Testis (tissue), 3 donors: ENCODE measurements around the gene RPS18. TPM values are rescaled to one million over a fixed set of nuclear protein-coding genes. Genes with fewer than 3 reads are reported as not detected.

Experiments
- DNase-seq: peaks from one replicate; pipeline ENCODE4 v3.0.0-alpha.2; 2019
- H3K27ac ChIP-seq, 2 donors: fragments of 200-600 bp; sonication (generic); one replicate each; pipeline ENCODE4 v1.5.1; 2019
- H3K27me3 ChIP-seq: fragments of 200-600 bp; sonication (generic); one replicate; pipeline ENCODE4 v1.5.1; 2019
- H3K36me3 ChIP-seq: fragments of 200-600 bp; sonication (generic); one replicate; pipeline ENCODE4 v1.5.1; 2017; ENCODE audit warnings: low read depth; ENCODE audit errors: missing control alignments
- H3K4me1 ChIP-seq: fragments of 200-600 bp; sonication (generic); one replicate; pipeline ENCODE4 v1.5.1; 2019
- H3K4me3 ChIP-seq, 2 donors: fragments of 200-600 bp; sonication (generic); one replicate each; pipeline ENCODE4 v1.5.1; 2017 to 2019
- H3K9me3 ChIP-seq: fragments of 200-600 bp; sonication (generic); one replicate; pipeline ENCODE4 v1.5.1; 2017
- CTCF ChIP-seq, 3 experiments: fragments of 450-650 bp in 2 of 3; fragments of 200-600 bp in 1 of 3; sonication (generic) in 1 of 3; IDR thresholded peaks; one replicate each; pipeline ENCODE4 v1.5.1; 2016 to 2019; ENCODE audit warnings: antibody characterized with exemption in 3 of 3, mild to moderate bottlenecking in 2 of 3, moderate library complexity in 1 of 3
- POLR2A ChIP-seq: fragments of 450-650 bp; IDR thresholded peaks from one replicate; pipeline ENCODE4 v1.6.1; 2017; ENCODE audit warnings: antibody characterized with exemption, mild to moderate bottlenecking, moderate library complexity
- WGBS, 2 donors: methylation state at CpG; one replicate each; pipeline ENCODE4 v1.1.5; 2018; 5-methylcytosine and 5-hydroxymethylcytosine counted together
- intact Hi-C: fragments of 100-400 bp; cut with DNase I; formaldehyde crosslinking; loops from one replicate; pipeline ENCODE4 v1.15.1; 2023; ENCODE audit warnings: low total_unique reads
- polyA plus RNA-seq: library from polyadenylated mRNA; stranded (reverse); fragments of 350-450 nt; fragmentation: Illumina TruSeq; extraction: RNeasy Lipid Tissue Mini Kit (QIAGEN cat#74804); gene quantifications from one replicate; pipeline ENCODE4 v1.2.3, GENCODE V29; 2014; ENCODE audit warnings: low read depth, low replicate concordance; ENCODE audit not compliant: insufficient read depth
- total RNA-seq, 2 donors: library from RNA; depleted of rRNA; stranded (reverse); fragments of >200 nt; gene quantifications; one replicate each; pipeline ENCODE4 v1.2.3, GENCODE V29; 2016

RPS18 gene
- total and polyA plus RNA-seq, 3 donors from 2014 or later, result 685 to 2,185 (median 1,953) TPM

GRCh38 chr6:33277663-33278391, 6.0 kb downstream of the RPS18 start:
- Histone ChIP-seq H3K36me3 (no peaks in the 10 kb centered on the region), H3K9me3 (no peaks in the 10 kb centered on the region), H3K4me1 (peaks cover 25% of the 10 kb centered on the region), H3K4me3 (peak overlapping the region; percentile 60 to 81), H3K27me3 (no peaks in the 10 kb centered on the region), H3K27ac (peak overlapping the region; percentile 79 to 87)
- DNase-seq, result no peak
- TF ChIP-seq POLR2A (no peak), CTCF (IDR thresholded peaks at IDR 0.05) (no peak)
- 56 to 62% methylated on average over 10 to 38 of the region's 39 CpGs for whole genome bisulfite sequencing, 2 donors
- intact Hi-C loops, result no loop called here

- peaks cover 20% of the 10 kb centered on the region for H3K4me1 ChIP-seq
- peak overlapping the region in 1 of 2 donors; percentile 81 for H3K4me3 ChIP-seq
- no peak for DNase-seq
- no peaks in the 10 kb centered on the region for H3K36me3 ChIP-seq
- no peak for TF ChIP-seq POLR2A
- no peak for TF ChIP-seq CTCF (IDR thresholded peaks at IDR 0.05)
- 79 to 85% methylated on average over 4 to 9 of the region's 9 CpGs for WGBS, 2 donors
- no peaks in the 10 kb centered on the region for H3K9me3 ChIP-seq
- intact Hi-C loops, result no loop called here
- peak overlapping the region in 1 of 2 donors; percentile 79 for H3K27ac ChIP-seq
- H3K27me3 ChIP-seq, result no peaks in the 10 kb centered on the region
Observed at GRCh38 chr6:33278392-33278741, 6.5 kb downstream of the RPS18 start.

- DNase-seq, result no peak
- Histone ChIP-seq H3K4me3 (no peak overlapping the region), H3K4me1 (peaks cover 20% of the 10 kb centered on the region), H3K27ac (no peak overlapping the region), H3K27me3 (no peaks in the 10 kb centered on the region), H3K36me3 (no peaks in the 10 kb centered on the region), H3K9me3 (no peaks in the 10 kb centered on the region)
- intact Hi-C loops, result no loop called here
- WGBS, 2 donors, result 80 to 83% methylated on average over 3 of the region's 3 CpGs
- TF ChIP-seq POLR2A, result no peak
- TF ChIP-seq CTCF (IDR thresholded peaks at IDR 0.05), result no peak
Observed at GRCh38 chr6:33278810-33279209, 6.9 kb downstream of the RPS18 start.

GRCh38 chr6:33279257-33279695, 7.4 kb downstream of the RPS18 start:
- no peaks in the 10 kb centered on the region for H3K36me3 ChIP-seq
- intact Hi-C loops, result no loop called here
- 67 to 69% methylated on average over 5 to 13 of the region's 13 CpGs for WGBS, 2 donors
- H3K27me3 ChIP-seq, result no peaks in the 10 kb centered on the region
- H3K9me3 ChIP-seq, result no peaks in the 10 kb centered on the region
- H3K27ac ChIP-seq, result no peak overlapping the region
- H3K4me1 ChIP-seq, result peaks cover 18% of the 10 kb centered on the region
- H3K4me3 ChIP-seq, result no peak overlapping the region
- DNase-seq, result no peak
- no peak for TF ChIP-seq POLR2A
- no peak for TF ChIP-seq CTCF (IDR thresholded peaks at IDR 0.05)
